ENCODE measurements around the gene KLK12. TPM values are rescaled to one million over a fixed set of nuclear protein-coding genes. Genes with fewer than 3 reads are reported as not detected.

The KLK12 gene
- total RNA-seq, 1 donor from 2014 or later: not detected

- ChIA-PET CTCF (no interaction called here), POLR2A (no interaction called here)
- TF ChIP-seq, protein P1, sequence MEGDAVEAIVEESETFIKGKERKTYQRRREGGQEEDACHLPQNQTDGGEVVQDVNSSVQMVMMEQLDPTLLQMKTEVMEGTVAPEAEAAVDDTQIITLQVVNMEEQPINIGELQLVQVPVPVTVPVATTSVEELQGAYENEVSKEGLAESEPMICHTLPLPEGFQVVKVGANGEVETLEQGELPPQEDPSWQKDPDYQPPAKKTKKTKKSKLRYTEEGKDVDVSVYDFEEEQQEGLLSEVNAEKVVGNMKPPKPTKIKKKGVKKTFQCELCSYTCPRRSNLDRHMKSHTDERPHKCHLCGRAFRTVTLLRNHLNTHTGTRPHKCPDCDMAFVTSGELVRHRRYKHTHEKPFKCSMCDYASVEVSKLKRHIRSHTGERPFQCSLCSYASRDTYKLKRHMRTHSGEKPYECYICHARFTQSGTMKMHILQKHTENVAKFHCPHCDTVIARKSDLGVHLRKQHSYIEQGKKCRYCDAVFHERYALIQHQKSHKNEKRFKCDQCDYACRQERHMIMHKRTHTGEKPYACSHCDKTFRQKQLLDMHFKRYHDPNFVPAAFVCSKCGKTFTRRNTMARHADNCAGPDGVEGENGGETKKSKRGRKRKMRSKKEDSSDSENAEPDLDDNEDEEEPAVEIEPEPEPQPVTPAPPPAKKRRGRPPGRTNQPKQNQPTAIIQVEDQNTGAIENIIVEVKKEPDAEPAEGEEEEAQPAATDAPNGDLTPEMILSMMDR (IDR thresholded peaks at IDR 0.05): no peak
- H3K4me1 Mint-ChIP-seq: no peaks in the 10 kb centered on the region
- no peak for DNase-seq
- H3K27me3 Mint-ChIP-seq: peaks cover 41% of the 10 kb centered on the region
- intact Hi-C loops (cut with micrococcal nuclease): no loop called here
- no peak within 1 kb of the TSS for H3K27ac Mint-ChIP-seq
- no peak for ATAC-seq (ENCODE audit: low read depth)
- no peak within 1 kb of the TSS for H3K4me3 Mint-ChIP-seq
- peaks cover 2% of the 10 kb centered on the region for H3K9me3 Mint-ChIP-seq
- H3K36me3 Mint-ChIP-seq (ENCODE audit: low read depth): no peaks in the 10 kb centered on the region
These were observed 29.9 kb upstream of the KLK12 start, which contains the start of gene KLK13 for GRCh38 chr19:51064534-51065220. KLK13 (minus strand) TSS chr19:51065092; CDS start chr19:51065067, 25 bp downstream.

DNA sequence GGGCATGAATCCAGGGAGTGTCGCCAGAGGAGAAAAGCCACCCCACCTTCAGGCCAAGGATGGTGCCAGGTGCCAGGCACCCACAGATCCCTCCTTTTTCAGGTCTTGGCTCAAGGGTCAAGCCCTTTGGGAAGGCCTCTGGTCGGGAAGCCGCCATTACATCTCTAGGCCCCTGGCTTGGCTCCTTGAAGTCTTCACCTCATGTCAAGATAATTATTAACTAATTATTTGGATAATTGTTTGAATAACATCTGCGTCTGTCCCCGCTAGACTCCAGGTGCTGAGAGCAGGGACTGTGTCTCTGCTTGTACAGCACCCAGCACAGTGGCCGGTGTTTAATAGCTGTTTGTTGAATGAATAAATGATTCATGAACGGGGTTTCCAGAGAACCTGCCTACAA, 28.9 kb upstream of the KLK12 start:
- no peaks in the 10 kb centered on the region for H3K4me1 Mint-ChIP-seq
- no peaks in the 10 kb centered on the region for H3K36me3 Mint-ChIP-seq (ENCODE audit: low read depth)
- peaks cover 2% of the 10 kb centered on the region for H3K9me3 Mint-ChIP-seq
- CTCF ChIA-PET: no interaction called here
- ATAC-seq (ENCODE audit: low read depth) (no peak), DNase-seq (no peak)
- TF ChIP-seq, protein P1 (IDR thresholded peaks at IDR 0.05): no peak
- peaks cover 41% of the 10 kb centered on the region for H3K27me3 Mint-ChIP-seq
- POLR2A ChIA-PET: no interaction called here
- H3K27ac Mint-ChIP-seq: no peak overlapping the region
- intact Hi-C loops (cut with micrococcal nuclease): no loop called here
- no peak overlapping the region for H3K4me3 Mint-ChIP-seq

DNA sequence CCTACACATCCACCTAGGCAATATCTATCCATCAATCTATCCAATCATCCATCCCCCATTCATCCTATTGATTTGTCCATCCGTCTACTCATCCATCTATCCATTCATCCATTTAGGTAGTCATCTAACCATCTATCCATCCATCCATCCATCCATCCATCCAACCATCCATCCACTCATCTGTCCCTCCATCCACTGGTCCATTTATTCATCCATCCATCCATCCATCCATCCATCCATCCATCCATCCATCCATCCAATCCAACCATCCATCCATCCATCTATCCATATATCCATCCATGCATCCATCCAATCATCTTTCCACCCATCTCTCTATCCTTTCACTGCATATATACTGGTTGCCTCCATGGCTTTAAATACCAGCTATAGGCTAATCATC, 26.2 kb upstream of the KLK12 start:
- DNase-seq (no peak), ATAC-seq (ENCODE audit: low read depth) (no peak)
- intact Hi-C loops (cut with micrococcal nuclease): no loop called here
- ChIA-PET CTCF (no interaction called here), POLR2A (no interaction called here)
- no peaks in the 10 kb centered on the region for H3K4me1 Mint-ChIP-seq
- no peak overlapping the region for H3K4me3 Mint-ChIP-seq
- no peaks in the 10 kb centered on the region for H3K36me3 Mint-ChIP-seq (ENCODE audit: low read depth)
- H3K9me3 Mint-ChIP-seq: peaks cover 2% of the 10 kb centered on the region
- TF ChIP-seq, protein P1 (IDR thresholded peaks at IDR 0.05): no peak
- H3K27ac Mint-ChIP-seq: no peak overlapping the region
- H3K27me3 Mint-ChIP-seq: peaks cover 26% of the 10 kb centered on the region

DNA sequence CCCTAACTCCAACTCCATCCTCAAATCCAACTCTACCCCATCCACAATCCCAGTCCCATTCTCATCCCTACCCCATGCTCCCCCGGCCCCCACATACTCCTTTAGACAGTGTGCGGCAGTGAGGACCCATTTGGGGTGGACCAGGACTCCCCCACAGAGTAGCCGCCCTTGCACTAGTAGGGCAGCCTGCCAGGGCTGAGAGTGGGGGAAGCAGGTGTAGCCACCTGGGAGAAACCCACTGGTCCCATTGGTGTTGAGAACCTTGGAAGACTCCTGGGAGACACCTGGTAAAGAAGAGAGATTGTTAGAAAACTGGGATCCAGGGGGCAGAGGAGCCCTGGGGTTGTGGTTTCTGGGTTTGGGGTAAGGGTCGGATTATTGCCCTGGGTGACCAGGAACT, 25.5 kb upstream of the KLK12 start:
- no peak for ATAC-seq (ENCODE audit: low read depth)
- peaks cover 23% of the 10 kb centered on the region for H3K27me3 Mint-ChIP-seq
- CTCF ChIA-PET: no interaction called here

DNA sequence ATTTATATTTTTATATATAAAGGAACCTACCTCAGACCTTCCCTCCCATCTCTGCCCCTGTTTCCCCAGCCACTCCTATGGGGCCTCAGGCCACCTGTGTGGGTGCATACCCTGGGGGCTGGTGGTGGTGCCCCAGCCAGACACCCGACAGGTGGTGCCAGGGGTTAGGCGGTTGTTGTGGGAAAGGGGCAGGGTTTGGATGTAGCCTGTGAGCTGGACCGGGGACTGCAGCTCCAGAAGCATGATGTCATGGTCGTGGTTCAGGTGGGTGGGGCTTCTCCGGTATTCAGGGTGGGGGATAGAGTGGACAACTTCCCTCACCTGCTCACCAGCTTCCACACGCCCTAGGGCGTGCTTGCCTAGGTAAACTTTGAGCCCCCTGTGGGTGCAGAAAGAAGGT, 24.9 kb upstream of the KLK12 start:
- POLR2A ChIA-PET: no interaction called here
- DNase-seq: no peak
- Mint-ChIP-seq H3K9me3 (peaks cover 2% of the 10 kb centered on the region), H3K4me1 (no peaks in the 10 kb centered on the region), H3K36me3 (ENCODE audit: low read depth) (no peaks in the 10 kb centered on the region), H3K27me3 (peaks cover 23% of the 10 kb centered on the region), H3K27ac (no peak overlapping the region), H3K4me3 (no peak overlapping the region)
- no peak for ATAC-seq (ENCODE audit: low read depth)
- TF ChIP-seq, protein P1 (IDR thresholded peaks at IDR 0.05): no peak
- intact Hi-C loops (cut with micrococcal nuclease): no loop called here
- CTCF ChIA-PET: no interaction called here

More for the DNA sequence above, 25.5 kb upstream of the KLK12 start:
- intact Hi-C loops (cut with micrococcal nuclease): no loop called here
- DNase-seq: no peak
- Mint-ChIP-seq H3K4me1 (no peaks in the 10 kb centered on the region), H3K36me3 (ENCODE audit: low read depth) (no peaks in the 10 kb centered on the region), H3K27ac (no peak overlapping the region), H3K4me3 (no peak overlapping the region), H3K9me3 (peaks cover 2% of the 10 kb centered on the region)
- TF ChIP-seq, protein P1 (IDR thresholded peaks at IDR 0.05): no peak
- POLR2A ChIA-PET: no interaction called here
